ENCODE data around the gene INSL4. TPM values are rescaled to one million over a fixed set of nuclear protein-coding genes. Genes with fewer than 3 reads are reported as not detected.

INSL4 gene
- total RNA-seq, 1 donor from 2014 or later: not detected

DNA sequence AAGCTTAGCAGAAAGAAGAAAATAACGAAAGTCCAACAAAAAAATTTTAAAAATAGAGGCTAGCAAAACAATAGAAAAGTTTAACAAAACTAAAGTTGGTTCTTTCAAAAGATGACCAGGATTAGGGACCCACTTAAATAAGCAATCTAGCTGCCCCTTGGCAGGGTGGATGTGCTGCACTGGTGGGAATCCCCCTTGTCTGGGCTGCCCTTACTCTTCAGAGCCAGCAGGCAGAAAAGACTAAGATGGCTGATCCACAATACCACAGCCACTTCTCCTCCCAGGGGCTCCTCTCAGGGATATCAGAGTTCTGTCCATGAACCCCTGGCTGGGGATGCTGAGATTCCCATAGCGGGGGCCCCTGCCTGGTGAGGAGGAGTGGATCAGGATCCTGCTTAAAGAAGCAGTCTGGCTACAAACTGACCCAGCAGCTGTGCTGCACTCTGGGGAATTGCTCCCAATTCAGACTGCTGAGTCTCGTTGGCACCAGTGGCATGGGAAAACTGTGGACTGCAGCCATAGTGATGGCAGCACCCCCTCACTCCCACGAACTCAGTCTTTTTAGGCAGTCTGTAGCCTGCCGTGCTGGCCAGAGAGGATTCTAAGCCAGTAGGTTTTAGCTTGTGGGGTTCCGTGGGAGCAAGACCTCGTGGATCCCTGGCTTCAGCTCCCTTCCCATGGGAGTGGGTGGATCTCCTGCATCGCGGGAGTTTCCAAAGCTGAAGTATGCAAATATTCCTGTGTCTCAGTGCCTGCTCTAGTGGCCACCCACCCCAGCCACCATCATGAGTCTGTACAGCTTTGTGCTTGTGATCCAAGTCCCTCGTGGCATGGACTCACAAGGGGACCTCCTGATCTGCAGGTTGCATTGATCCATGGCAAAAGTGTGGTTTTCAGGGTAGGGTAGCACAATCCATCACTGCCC, 42.9 kb upstream of the INSL4 start:
- TF ChIP-seq, protein P1, sequence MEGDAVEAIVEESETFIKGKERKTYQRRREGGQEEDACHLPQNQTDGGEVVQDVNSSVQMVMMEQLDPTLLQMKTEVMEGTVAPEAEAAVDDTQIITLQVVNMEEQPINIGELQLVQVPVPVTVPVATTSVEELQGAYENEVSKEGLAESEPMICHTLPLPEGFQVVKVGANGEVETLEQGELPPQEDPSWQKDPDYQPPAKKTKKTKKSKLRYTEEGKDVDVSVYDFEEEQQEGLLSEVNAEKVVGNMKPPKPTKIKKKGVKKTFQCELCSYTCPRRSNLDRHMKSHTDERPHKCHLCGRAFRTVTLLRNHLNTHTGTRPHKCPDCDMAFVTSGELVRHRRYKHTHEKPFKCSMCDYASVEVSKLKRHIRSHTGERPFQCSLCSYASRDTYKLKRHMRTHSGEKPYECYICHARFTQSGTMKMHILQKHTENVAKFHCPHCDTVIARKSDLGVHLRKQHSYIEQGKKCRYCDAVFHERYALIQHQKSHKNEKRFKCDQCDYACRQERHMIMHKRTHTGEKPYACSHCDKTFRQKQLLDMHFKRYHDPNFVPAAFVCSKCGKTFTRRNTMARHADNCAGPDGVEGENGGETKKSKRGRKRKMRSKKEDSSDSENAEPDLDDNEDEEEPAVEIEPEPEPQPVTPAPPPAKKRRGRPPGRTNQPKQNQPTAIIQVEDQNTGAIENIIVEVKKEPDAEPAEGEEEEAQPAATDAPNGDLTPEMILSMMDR (IDR thresholded peaks at IDR 0.05; ENCODE audit: partially characterized antibody, unreplicated experiment): no peak
- H3K27ac Mint-ChIP-seq (ENCODE audit: unreplicated experiment): no peak overlapping the region
- no peak overlapping the region for H3K4me3 Mint-ChIP-seq (ENCODE audit: unreplicated experiment)
- H3K9me3 Mint-ChIP-seq (ENCODE audit: unreplicated experiment): no peaks in the 10 kb centered on the region
- H3K36me3 Mint-ChIP-seq (ENCODE audit: unreplicated experiment): no peaks in the 10 kb centered on the region
- no peak for DNase-seq
- no peaks in the 10 kb centered on the region for H3K4me1 Mint-ChIP-seq (ENCODE audit: low read depth, unreplicated experiment)
- H3K27me3 Mint-ChIP-seq (ENCODE audit: unreplicated experiment): no peaks in the 10 kb centered on the region

DNA sequence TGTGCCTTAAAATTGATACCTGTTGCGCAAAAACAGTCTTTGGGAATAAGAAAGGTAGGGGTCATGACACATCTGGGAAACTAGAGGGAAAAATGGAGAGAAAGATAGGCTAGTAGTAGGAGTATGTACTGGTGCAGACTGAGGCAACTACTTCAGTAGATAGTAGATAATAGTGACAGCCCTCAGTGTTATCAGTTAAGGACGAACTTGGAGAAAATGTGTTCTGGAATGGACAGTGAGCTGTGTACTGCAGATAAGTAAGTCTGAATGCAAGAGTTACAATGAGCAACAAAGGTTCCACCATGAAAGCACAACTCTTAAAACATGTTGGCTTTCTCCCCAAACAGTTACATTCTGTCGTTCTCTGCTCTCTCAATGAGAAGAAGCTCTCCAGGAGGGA, 39.2 kb upstream of the INSL4 start:
- Mint-ChIP-seq H3K27me3 (ENCODE audit: unreplicated experiment) (no peaks in the 10 kb centered on the region), H3K4me1 (ENCODE audit: low read depth, unreplicated experiment) (no peaks in the 10 kb centered on the region), H3K4me3 (ENCODE audit: unreplicated experiment) (no peak overlapping the region), H3K9me3 (ENCODE audit: unreplicated experiment) (no peaks in the 10 kb centered on the region), H3K27ac (ENCODE audit: unreplicated experiment) (no peak overlapping the region), H3K36me3 (ENCODE audit: unreplicated experiment) (no peaks in the 10 kb centered on the region)
- DNase-seq: no peak
- TF ChIP-seq, protein P1 (IDR thresholded peaks at IDR 0.05; ENCODE audit: partially characterized antibody, unreplicated experiment): no peak

DNA sequence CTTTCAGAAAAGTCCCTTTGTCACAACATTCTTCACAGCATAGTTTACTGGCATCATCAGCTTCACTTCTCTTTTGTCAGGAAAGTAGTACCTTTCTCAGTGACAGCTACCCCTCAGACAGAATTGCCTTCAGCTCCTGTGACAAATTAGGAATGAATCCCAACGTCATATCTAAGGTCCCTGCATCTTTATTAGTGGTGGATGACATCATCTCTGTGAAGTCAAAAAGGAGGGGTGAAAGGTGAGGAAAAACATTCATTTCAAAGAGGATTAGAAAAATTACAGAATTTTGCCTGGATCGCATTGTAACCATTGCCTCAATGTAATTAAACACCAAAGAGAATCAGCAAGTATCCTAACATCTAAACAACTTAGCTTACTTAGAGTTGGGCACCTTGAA, 37.9 kb upstream of the INSL4 start:
- Mint-ChIP-seq H3K27me3 (ENCODE audit: unreplicated experiment) (no peaks in the 10 kb centered on the region), H3K27ac (ENCODE audit: unreplicated experiment) (no peak overlapping the region), H3K36me3 (ENCODE audit: unreplicated experiment) (no peaks in the 10 kb centered on the region), H3K4me3 (ENCODE audit: unreplicated experiment) (no peak overlapping the region), H3K4me1 (ENCODE audit: low read depth, unreplicated experiment) (no peaks in the 10 kb centered on the region), H3K9me3 (ENCODE audit: unreplicated experiment) (no peaks in the 10 kb centered on the region)
- DNase-seq: no peak
- TF ChIP-seq, protein P1 (IDR thresholded peaks at IDR 0.05; ENCODE audit: partially characterized antibody, unreplicated experiment): no peak

DNA sequence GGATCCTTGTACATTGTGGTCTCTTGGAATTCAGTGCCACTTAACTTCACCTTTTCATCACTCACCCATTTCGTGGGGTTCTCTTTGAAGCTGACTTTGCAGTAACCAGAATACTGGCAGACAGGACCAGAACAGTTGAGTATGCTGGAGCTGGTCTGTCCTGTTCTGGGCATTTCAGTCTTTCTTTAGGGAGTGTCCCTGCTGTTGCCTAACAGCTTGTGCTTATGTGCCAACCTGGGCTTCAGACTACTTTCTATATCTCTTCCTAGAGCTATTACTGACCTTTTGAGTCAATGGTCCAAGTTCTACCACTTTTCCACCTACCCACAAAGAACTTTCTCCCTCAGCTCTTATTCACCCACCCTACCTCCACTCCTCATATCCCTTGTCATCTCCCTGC, 35.8 kb upstream of the INSL4 start:
- Mint-ChIP-seq H3K27me3 (ENCODE audit: unreplicated experiment) (no peaks in the 10 kb centered on the region), H3K27ac (ENCODE audit: unreplicated experiment) (no peak overlapping the region), H3K4me3 (ENCODE audit: unreplicated experiment) (no peak overlapping the region), H3K36me3 (ENCODE audit: unreplicated experiment) (no peaks in the 10 kb centered on the region), H3K4me1 (ENCODE audit: low read depth, unreplicated experiment) (no peaks in the 10 kb centered on the region), H3K9me3 (ENCODE audit: unreplicated experiment) (no peaks in the 10 kb centered on the region)
- DNase-seq: no peak
- TF ChIP-seq, protein P1 (IDR thresholded peaks at IDR 0.05; ENCODE audit: partially characterized antibody, unreplicated experiment): no peak

DNA sequence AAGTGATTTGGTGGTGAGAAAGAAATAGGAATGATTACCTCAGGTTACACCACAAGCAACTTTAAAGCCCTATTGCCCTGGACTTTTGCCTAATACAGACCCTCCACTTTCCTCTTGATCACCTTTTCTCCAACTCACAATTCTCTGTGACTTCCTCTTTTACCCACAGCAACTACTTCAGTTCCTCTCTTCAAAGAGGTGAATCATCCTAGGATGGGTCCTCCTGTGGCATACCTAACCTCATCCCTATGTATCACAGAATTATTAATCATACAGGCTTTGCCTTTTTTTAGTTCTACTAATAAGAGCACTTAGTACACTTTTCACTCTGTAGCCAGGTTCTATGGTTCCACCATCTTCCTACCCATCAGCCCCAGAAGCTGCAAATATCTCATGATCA, 26.1 kb upstream of the INSL4 start:
- TF ChIP-seq, protein P1 (IDR thresholded peaks at IDR 0.05; ENCODE audit: partially characterized antibody, unreplicated experiment): no peak
- H3K36me3 Mint-ChIP-seq (ENCODE audit: unreplicated experiment): no peaks in the 10 kb centered on the region
- no peak for DNase-seq
- H3K4me1 Mint-ChIP-seq (ENCODE audit: low read depth, unreplicated experiment): no peaks in the 10 kb centered on the region
- H3K27me3 Mint-ChIP-seq (ENCODE audit: unreplicated experiment): no peaks in the 10 kb centered on the region
- H3K4me3 Mint-ChIP-seq (ENCODE audit: unreplicated experiment): no peak overlapping the region
- no peaks in the 10 kb centered on the region for H3K9me3 Mint-ChIP-seq (ENCODE audit: unreplicated experiment)
- H3K27ac Mint-ChIP-seq (ENCODE audit: unreplicated experiment): no peak overlapping the region

All from glutamatergic neuron (in vitro differentiated cells).